SJSA1 (cell line): ENCODE measurements around the gene KCNJ11. TPM values are rescaled to one million over a fixed set of nuclear protein-coding genes. Genes with fewer than 3 reads are reported as not detected.
A peak's percentile ranks its signal among the peaks of the same experiment; 100 is the strongest.

Experiments used
- DNase-seq, 2 experiments: peaks; one replicate each; pipeline ENCODE4 v3.0.0-alpha.2; 2015 to 2020; ENCODE audit warnings: low spot score in 2 of 2, low read depth in 1 of 2
- H3K27ac ChIP-seq: fragments of 250-450 bp; sonication (Bioruptor Pico); 2 replicates; pipeline ENCODE4 v1.5.1; 2020; ENCODE audit warnings: mild to moderate bottlenecking, moderate library complexity
- H3K27me3 ChIP-seq: fragments of 250-450 bp; sonication (Bioruptor Pico); replicated peaks from 2 replicates; pipeline ENCODE4 v1.5.1; 2020; ENCODE audit warnings: mild to moderate bottlenecking, moderate library complexity
- H3K36me3 ChIP-seq: fragments of 250-450 bp; sonication (Bioruptor Pico); 2 replicates; pipeline ENCODE4 v1.5.1; 2020; ENCODE audit warnings: mild to moderate bottlenecking
- H3K4me1 ChIP-seq: fragments of 250-450 bp; sonication (Bioruptor Pico); replicated peaks from 2 replicates; pipeline ENCODE4 v1.6.1; 2021; ENCODE audit warnings: mild to moderate bottlenecking
- H3K4me3 ChIP-seq: fragments of 250-450 bp; sonication (Bioruptor Pico); 2 replicates; pipeline ENCODE4 v1.5.1; 2020; ENCODE audit warnings: mild to moderate bottlenecking
- H3K9me3 ChIP-seq: fragments of 250-450 bp; sonication (Bioruptor Pico); replicated peaks from 2 replicates; pipeline ENCODE4 v1.5.1; 2020; ENCODE audit warnings: mild to moderate bottlenecking
- total RNA-seq: library from RNA; depleted of rRNA; stranded (reverse); fragments of >200 nt; shearing (Covaris generic); gene quantifications from 2 replicates; pipeline ENCODE4 v1.2.3, GENCODE V29; 2014

Gene KCNJ11
- total RNA-seq, 1 experiment from 2014 or later: not detected

DNA sequence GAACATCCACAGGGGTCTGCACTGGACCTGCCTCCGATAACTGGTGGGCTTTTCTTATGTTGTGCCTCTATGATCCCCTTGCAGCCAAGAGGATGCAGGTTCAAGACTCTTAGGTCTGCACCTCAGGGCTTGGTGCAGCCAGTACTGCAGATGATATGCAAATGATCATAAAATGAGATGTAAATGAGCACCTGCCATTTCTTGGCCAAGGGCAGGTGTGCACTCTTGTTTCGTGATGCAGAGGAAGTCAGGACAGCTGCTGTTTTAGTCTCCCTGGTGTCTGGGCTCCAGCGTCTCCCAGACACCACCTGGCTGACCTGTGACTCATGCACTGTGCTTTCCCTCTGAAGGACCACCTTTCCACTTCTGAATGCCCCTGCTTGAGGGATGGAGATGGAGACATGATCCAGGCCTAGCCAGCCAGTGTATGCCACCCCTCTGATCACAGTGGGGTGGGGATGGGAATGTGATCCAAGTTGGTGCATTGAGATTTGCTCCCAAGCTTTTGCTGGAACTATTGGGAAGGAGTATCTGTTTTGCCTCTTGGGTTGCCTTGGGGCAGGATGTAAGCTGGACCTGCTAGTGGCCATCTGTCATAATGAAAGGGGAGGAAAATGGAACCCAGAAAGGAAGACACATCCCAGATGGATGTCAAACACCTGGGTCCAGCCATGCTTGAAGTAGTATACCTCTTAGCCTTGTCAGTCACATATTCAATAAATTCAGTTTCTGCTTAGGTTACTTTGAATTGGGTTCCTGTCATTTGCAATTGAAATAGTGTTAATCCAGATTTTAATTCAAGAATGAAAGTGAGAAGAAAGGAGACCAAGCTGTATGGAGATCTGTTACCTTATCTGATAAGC is 3.3 kb upstream of the KCNJ11 start:
- no peak for DNase-seq
- H3K4me3 ChIP-seq: no peak overlapping the region
- H3K9me3 ChIP-seq: peaks cover 2% of the 10 kb centered on the region; the same call in 1 of the 2 replicates
- H3K27ac ChIP-seq: no peak overlapping the region
- no peaks in the 10 kb centered on the region for H3K36me3 ChIP-seq
- H3K4me1 ChIP-seq: peaks cover 8% of the 10 kb centered on the region; the same call in 1 of the 2 replicates
- H3K27me3 ChIP-seq: peaks cover 40% of the 10 kb centered on the region

- H3K4me1 ChIP-seq: peaks cover 8% of the 10 kb centered on the region; the same call in 1 of the 2 replicates
- H3K4me3 ChIP-seq: no peak overlapping the region
- H3K9me3 ChIP-seq: peaks cover 2% of the 10 kb centered on the region; the same call in 1 of the 2 replicates
- no peaks in the 10 kb centered on the region for H3K36me3 ChIP-seq
- H3K27ac ChIP-seq: no peak overlapping the region
- DNase-seq: no peak
- H3K27me3 ChIP-seq: peaks cover 34% of the 10 kb centered on the region
Measured at GRCh38 chr11:17389957-17390649, 1.6 kb upstream of the KCNJ11 start.

DNA sequence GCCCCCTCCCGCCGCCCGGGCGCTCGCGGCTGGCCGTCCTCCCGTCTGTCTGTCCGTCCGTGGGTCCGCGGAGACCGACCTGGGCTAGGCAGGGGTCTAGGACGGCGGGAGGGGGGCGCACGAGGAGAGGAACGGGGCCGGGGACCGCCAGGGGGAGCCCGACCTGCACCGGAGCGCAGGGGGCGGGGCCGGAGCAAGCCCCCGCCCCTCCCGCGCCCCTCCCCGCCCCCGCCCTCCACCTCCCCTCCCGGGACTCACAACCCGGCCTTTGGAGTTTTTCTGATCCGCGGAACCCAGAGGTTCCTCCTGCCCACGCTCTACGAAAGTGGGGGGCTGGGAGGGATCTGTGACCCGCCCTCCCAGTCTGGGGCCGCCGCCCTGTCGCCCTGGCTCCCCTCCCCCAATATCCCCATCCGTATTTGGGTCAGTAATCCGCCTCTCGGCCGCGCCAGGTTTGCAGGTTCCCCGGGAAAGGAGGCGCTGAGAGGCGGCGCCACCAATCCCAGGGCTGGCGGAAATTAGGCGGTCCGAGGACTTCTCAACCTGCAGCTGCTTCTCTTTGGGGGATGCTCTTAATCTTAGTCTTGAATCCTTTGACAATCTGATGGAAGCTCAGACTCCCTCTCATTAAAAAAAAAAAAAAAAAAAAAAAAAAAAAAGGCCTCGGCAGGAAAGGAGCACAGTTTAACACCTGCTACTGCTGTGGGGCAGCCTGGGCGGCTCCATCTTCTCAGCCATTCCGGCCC is 925 bp upstream of the KCNJ11 start:
- peaks cover 8% of the 10 kb centered on the region; the same call in 1 of the 2 replicates for H3K4me1 ChIP-seq
- H3K36me3 ChIP-seq: no peaks in the 10 kb centered on the region
- no peak overlapping the region for H3K4me3 ChIP-seq
- DNase-seq: no peak
- peaks cover 29% of the 10 kb centered on the region for H3K27me3 ChIP-seq
- H3K27ac ChIP-seq: no peak overlapping the region
- H3K9me3 ChIP-seq: peaks cover 2% of the 10 kb centered on the region; the same call in 1 of the 2 replicates

DNA sequence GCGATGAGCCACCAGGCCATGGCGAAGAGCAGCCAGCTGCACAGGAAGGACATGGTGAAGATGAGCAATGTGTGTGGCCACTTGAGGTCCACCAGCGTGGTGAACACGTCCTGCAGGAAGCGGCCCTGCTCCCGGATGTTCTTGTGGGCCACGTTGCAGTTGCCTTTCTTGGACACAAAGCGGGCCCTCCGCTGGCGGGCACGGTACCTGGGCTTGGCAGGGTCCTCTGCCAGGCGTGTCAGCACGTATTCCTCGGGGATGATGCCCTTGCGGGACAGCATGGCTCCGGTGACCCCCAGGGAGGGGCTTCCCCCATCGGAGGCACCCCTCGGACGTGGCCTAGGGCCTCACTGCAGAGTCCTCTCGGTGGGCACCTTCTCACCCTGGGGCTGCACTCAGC is 648 bp downstream of the KCNJ11 start:
- no peak for DNase-seq
- H3K4me1 ChIP-seq: peaks cover 8% of the 10 kb centered on the region; the same call in 1 of the 2 replicates
- H3K9me3 ChIP-seq: peaks cover 2% of the 10 kb centered on the region; the same call in 1 of the 2 replicates
- H3K36me3 ChIP-seq: no peaks in the 10 kb centered on the region
- H3K27ac ChIP-seq: no peak overlapping the region
- H3K27me3 ChIP-seq: peaks cover 29% of the 10 kb centered on the region
- H3K4me3 ChIP-seq: no peak overlapping the region

- Histone ChIP-seq H3K4me1 (peaks cover 8% of the 10 kb centered on the region; the same call in 1 of the 2 replicates), H3K36me3 (no peaks in the 10 kb centered on the region)
- no peak for DNase-seq
Measured at GRCh38 chr11:17387254-17387653, 1.2 kb downstream of the KCNJ11 start.

GRCh38 chr11:17386331-17387084 is 2.0 kb downstream of the KCNJ11 start:
- Histone ChIP-seq H3K36me3 (no peaks in the 10 kb centered on the region), H3K4me3 (no peak overlapping the region), H3K27me3 (peaks cover 23% of the 10 kb centered on the region), H3K27ac (no peak overlapping the region), H3K4me1 (peaks cover 8% of the 10 kb centered on the region; the same call in 1 of the 2 replicates), H3K9me3 (peaks cover 2% of the 10 kb centered on the region; the same call in 1 of the 2 replicates)
- peak in 1 of 2 experiments; percentile 26 for DNase-seq

More at GRCh38 chr11:17387254-17387653, 1.2 kb downstream of the KCNJ11 start:
- Histone ChIP-seq H3K27ac (no peak overlapping the region), H3K9me3 (peaks cover 2% of the 10 kb centered on the region; the same call in 1 of the 2 replicates), H3K27me3 (peaks cover 25% of the 10 kb centered on the region), H3K4me3 (no peak overlapping the region)

DNA sequence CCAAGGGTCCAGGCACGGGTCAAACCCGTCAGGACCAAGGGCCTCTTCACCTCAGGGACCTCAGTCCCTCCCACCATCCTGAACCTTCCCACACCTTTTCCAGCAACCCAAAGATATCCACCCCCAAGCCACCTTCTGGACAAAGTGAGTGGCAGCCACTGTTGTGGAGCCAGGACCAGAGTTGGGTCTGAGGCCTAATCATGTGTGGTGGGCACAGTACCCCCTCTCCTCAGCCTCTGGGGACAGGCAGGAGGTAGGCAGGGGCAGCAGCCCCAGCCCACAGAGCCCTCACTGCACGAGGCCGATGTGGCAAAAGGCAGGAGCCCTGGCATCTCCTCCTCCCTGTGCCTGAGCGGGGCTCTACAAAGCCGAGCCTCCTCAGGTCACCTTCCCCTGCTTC is 2.5 kb downstream of the KCNJ11 start:
- Histone ChIP-seq H3K9me3 (peaks cover 2% of the 10 kb centered on the region; the same call in 1 of the 2 replicates), H3K4me1 (peaks cover 8% of the 10 kb centered on the region; the same call in 1 of the 2 replicates), H3K36me3 (no peaks in the 10 kb centered on the region), H3K4me3 (no peak overlapping the region), H3K27ac (no peak overlapping the region), H3K27me3 (peaks cover 23% of the 10 kb centered on the region)
- no peak for DNase-seq

DNA sequence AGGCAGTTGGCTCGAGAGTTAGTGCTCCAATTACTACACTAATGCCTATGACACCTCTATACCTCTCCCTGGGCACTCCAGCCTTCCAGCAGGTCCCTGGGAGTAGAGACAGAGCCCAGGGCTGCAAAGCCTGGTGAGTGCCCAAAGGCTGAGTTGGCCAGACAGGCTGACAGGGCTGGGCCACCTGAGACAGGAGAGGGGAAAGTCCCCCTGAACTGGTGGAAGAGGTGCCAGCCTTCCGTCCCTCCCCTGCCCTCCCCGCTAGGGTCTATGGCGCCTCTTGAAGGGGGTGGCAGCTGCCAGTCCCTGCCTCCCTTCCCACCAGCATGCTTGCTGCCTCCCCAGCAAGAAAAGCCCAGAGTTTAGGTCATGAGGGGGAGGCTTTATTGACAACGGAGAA is 3.0 kb downstream of the KCNJ11 start:
- Histone ChIP-seq H3K4me1 (peaks cover 8% of the 10 kb centered on the region; the same call in 1 of the 2 replicates), H3K36me3 (no peaks in the 10 kb centered on the region), H3K27ac (no peak overlapping the region), H3K27me3 (peaks cover 20% of the 10 kb centered on the region), H3K4me3 (no peak overlapping the region), H3K9me3 (peaks cover 2% of the 10 kb centered on the region; the same call in 1 of the 2 replicates)
- no peak for DNase-seq

DNA sequence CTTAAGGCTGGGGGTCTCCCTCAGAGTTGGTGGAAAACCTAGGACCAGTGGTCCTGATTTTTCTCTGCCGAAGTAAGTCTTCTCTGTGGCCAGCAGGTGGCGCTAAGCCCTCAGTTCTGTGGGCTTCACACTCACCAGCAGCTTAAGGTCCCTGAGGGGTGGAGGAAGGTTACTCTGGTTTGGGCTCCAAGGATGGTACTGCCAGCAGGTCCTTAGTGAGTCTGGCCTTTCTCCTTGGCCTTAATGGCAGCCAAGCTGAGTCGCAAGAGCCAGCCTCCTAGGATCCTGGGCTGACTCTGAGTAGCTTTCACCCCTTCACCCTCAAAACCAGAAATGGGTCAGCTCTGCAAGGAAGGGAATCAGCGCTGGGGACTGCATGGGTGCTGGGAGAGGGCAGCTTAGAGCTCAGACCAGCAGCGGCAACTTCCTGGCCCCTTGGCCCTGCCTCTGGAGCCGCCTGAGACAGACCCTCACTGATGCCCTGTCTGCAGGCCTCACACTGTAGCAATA is 4.4 kb downstream of the KCNJ11 start:
- peaks cover 2% of the 10 kb centered on the region; the same call in 1 of the 2 replicates for H3K9me3 ChIP-seq
- H3K4me1 ChIP-seq: peaks cover 3% of the 10 kb centered on the region; the same call in 1 of the 2 replicates
- no peaks in the 10 kb centered on the region for H3K36me3 ChIP-seq
- DNase-seq: peak; percentile 50 to 76
- H3K4me3 ChIP-seq: no peak overlapping the region
- H3K27me3 ChIP-seq: peaks cover 9% of the 10 kb centered on the region
- no peak overlapping the region for H3K27ac ChIP-seq

GRCh38 chr11:17383461-17383860 is 5.0 kb downstream of the KCNJ11 start:
- DNase-seq: no peak
- Histone ChIP-seq H3K9me3 (peaks cover 2% of the 10 kb centered on the region; the same call in 1 of the 2 replicates), H3K4me1 (no peaks in the 10 kb centered on the region), H3K27ac (no peak overlapping the region), H3K4me3 (no peak overlapping the region), H3K36me3 (no peaks in the 10 kb centered on the region), H3K27me3 (peaks cover 6% of the 10 kb centered on the region)

GRCh38 chr11:17382046-17382728 is 6.3 kb downstream of the KCNJ11 start:
- Histone ChIP-seq H3K4me1 (no peaks in the 10 kb centered on the region), H3K4me3 (no peak overlapping the region), H3K36me3 (no peaks in the 10 kb centered on the region), H3K27ac (no peak overlapping the region), H3K27me3 (no peaks in the 10 kb centered on the region), H3K9me3 (no peaks in the 10 kb centered on the region; the same call in 1 of the 2 replicates)
- no peak for DNase-seq

- no peak overlapping the region for H3K27ac ChIP-seq
- H3K4me1 ChIP-seq: no peaks in the 10 kb centered on the region
- DNase-seq: no peak
Measured at GRCh38 chr11:17381156-17381555, 7.3 kb downstream of the KCNJ11 start.

More at GRCh38 chr11:17381156-17381555, 7.3 kb downstream of the KCNJ11 start:
- Histone ChIP-seq H3K4me3 (no peak overlapping the region), H3K27me3 (no peaks in the 10 kb centered on the region), H3K36me3 (no peaks in the 10 kb centered on the region), H3K9me3 (no peaks in the 10 kb centered on the region; the same call in 1 of the 2 replicates)
